NCI-H748 (cell line): Measurements from ENCODE around the gene ZNF749.
"Not testable (repeated sequence)": the region's sequence is repeated elsewhere in the genome, so short reads cannot be mapped to it uniquely, and the experiment has no call there.

Source experiments
- DNase-seq: peaks from one replicate; lab custom pipeline; 2025; ENCODE audit not compliant: unreplicated experiment; lab: John Stamatoyannopoulos, UW

ZNF749 gene

GRCh38 chr19:57465680-57466381 lies 30.7 kb downstream of the ZNF749 start:
- DNase-seq = peak; percentile 78

GRCh38 chr19:57466489-57466888 lies 31.4 kb downstream of the ZNF749 start:
- DNase-seq = no peak

GRCh38 chr19:57473646-57474045 lies 38.5 kb downstream of the ZNF749 start:
- DNase-seq = no peak

- peak; percentile 98 for DNase-seq
Measured at GRCh38 chr19:57477191-57478008, 42.3 kb downstream of the ZNF749 start, which contains the start of gene ZNF772. Gene ZNF772, minus strand, starts transcription at chr19:57477566. Its CDS starts 257 bp downstream, at chr19:57477309.

GRCh38 chr19:57487477-57488298 lies 52.6 kb downstream of the ZNF749 start, which contains the start of gene ZNF419:
Gene ZNF419, plus strand, starts transcription at chr19:57487750. Its CDS starts 201 bp downstream, at chr19:57487951.
- DNase-seq = peak; percentile 99

- DNase-seq = not testable (repeated sequence)
Measured at GRCh38 chr19:57488299-57488644, 53.1 kb downstream of the ZNF749 start.
